GM21367 (cell line): ENCODE measurements around the gene FAM131C.

Experiments used
- ATAC-seq: cut with Tn5 transposase; IDR thresholded peaks from one replicate; pipeline ENCODE4 v1.9.1; 2021; ENCODE audit not compliant: unreplicated experiment

Gene FAM131C

GRCh38 chr1:16017461-16018303 is 55.8 kb downstream of the FAM131C start, which contains the start of gene HSPB7:
HSPB7 (minus strand) TSS chr1:16018043; CDS start chr1:16017963, 80 bp downstream.
- no peak for ATAC-seq

DNA sequence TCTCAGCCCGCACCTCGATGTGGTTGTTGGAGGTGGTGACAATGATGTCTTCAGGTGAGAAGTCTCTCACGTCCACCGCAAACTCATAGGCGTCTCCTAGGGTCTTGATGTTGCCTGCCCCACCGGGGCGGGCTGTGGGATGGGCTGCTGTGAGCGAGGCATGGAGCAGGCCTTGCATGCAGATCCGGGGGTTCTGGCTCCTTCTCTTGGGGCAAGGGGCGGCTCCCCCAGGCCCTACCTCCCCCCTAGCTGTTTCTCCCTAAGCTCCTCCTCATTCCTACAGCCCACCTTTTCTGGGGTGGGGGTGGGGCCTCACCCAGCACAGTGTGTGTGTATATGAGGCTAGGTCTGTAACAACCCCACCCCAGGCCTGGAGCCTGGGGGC is 56.4 kb downstream of the FAM131C start:
- no peak for ATAC-seq

- no peak for ATAC-seq
Observed at GRCh38 chr1:16015960-16016901, 57.2 kb downstream of the FAM131C start.

DNA sequence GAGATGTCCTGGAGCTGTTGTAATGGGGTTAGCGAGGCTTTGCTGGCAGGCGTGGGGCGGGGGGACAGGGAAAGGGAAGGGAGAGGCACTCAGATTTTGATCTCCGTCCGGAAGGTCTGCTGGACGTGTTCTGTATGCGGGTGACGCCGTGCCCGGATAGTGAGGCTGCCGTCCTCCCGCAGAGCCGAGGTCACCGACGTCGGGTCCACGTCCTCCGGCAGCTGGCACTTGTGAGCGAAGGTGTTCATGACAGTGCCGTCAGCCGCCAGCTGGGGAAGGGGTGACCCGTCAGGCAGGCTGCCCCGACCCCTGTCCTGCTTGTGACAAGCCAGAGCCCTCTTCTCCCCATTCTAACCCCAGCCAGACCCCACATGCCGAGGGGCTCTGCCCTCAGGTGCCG is 58.0 kb downstream of the FAM131C start:
- ATAC-seq = no peak

GRCh38 chr1:16014509-16015482 is 58.7 kb downstream of the FAM131C start:
- no peak for ATAC-seq

GRCh38 chr1:16013908-16014258 is 59.6 kb downstream of the FAM131C start:
- ATAC-seq = no peak

DNA sequence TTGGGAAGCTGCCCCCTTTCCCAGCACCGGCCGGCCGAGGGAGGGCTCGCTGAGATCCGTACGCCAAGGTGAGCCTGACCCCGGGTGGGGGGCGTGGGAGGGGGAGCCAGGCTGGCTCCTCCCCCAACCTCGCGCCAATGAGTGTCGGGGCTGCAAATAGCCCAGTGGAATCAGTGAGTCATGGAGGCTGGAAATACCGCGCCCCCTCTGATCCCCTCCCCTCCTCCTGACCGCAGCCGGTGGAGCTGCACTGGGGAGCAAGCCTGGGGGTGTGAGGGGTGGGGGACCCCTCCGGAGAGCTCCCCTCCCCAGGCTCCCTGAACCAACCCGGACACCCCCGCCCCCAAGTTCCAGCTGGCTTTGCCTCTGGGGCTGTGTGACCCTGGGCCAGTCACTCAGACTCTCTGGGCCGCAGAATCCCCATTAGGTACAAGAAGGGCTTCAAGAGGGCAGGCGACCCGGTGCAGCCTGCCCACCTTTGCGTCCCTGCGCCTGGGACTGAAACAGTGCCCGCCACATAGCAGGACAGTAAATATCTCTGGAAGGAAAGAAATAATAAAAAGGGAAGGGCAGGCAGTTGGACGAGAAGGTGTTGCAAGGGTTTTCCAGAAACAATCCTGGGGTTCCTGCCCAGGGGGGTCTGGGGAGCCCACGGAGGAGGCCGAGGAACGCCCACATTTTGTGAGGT is 60.1 kb downstream of the FAM131C start:
- ATAC-seq = no peak

DNA sequence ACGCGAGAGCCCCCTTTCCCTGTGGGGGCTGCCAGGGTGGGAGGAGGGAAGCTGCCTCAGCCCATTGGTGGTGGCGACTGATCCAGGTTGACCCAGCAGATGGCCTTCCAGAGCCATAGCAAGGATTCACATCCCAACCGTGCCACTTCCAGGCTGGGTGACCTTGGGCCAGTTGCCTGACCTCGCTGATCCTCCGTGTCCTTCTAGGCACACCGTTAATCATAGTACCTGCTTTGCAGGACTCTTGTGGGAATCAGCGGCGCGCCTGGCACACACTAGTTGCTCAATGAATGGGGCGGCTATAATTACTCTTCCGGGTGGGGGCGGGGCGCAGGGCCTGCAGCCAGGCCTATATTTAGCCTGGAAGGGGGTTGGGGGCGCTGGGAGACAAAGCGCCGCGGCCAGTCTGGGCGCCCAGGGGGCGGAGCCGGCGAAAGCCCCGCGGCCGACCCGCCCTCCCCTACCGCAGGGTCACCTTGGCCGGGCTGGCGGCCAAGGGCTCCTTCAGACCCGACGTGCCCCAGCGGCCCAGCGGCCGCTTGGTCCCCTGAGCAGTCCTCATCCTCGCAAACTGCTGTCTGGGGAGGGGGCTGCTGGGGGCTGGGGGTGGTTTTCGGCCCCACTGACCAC is 60.7 kb downstream of the FAM131C start:
- ATAC-seq = no peak

DNA sequence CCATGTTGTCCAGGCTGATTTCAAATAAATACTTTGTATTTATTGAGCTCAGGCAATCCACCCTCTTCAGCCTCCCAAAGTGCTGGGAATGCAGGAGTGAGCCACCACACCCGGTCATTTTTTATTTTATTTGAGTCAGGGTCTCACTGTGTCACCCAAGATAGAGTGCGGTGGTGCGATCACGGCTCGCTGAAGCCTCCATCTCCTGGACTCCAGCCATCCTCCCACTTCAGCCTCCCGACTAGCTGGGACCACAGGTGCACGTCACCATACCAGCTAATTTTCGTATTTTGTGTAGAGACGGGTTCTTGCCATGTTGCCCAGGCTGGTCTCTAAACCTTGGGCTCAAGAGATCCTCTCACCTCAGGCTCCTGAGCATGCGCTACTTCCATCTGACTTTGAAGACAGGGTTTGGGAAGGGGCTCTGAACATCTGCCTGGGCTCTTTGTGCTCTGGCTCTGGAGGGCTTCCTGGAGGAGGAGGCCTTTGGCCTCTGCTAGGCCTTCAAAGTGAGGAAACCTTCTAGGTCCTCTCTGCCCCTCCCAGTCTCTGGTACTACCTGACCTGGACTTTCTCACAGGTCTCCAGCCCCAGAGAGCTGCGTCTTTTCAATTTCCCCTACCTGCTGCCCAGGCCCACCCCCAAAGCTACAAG is 61.4 kb downstream of the FAM131C start:
- no peak for ATAC-seq

DNA sequence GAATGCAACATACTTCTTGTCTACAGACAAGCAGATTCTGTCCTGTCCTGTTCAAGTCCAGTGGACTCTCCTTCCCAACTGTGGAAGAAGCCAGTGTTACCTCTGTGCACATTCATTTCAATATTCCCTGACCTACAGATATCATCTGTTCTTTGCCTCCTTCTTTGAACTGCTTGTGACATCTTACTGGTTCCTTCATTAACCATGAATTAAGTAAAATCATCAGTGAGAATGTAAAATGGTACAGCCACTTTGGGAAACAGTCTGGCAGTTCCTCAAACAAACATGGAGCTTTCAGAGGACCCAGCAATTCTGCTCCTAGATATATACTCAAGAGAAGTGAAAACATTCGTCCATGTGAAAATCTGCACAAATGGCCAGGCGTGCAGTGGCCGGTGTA is 62.6 kb downstream of the FAM131C start:
- no peak for ATAC-seq

DNA sequence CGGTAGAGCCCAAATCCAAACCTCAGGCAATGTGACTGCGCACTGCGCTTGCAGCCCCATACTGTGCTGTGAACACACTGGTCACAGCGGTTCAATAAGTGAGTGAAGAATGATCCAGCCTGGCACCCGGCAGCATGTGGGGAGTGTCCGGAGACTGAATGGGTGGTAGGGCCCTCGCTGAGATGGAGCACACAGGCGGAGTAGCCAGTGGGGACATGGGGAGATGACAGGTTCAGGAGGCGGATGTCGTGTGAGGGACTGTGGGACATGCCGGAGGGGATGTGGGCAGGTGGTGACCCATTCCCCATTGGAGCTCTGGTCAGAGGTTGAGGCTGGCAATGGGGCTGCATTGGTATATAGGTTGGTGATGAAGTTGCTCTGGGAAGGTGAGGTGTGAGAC is 63.8 kb downstream of the FAM131C start:
- no peak for ATAC-seq

- no peak for ATAC-seq
Observed at GRCh38 chr1:16009030-16009460, 64.4 kb downstream of the FAM131C start.
